ENCODE data around the gene SDCCAG8.
A peak's percentile ranks its signal among the peaks of the same experiment; 100 is the strongest.

SDCCAG8 gene

GRCh38 chr1:243346016-243346415 is 90.2 kb downstream of the SDCCAG8 start:
- TF ChIP-seq POLR2A (IDR thresholded peaks at IDR 0.05; ENCODE audit: low read length) (no peak), GATA1 (IDR thresholded peaks at IDR 0.05; ENCODE audit: low read depth, low read length) (no peak)
- no peak for DNase-seq

GRCh38 chr1:243346468-243346867 is 90.6 kb downstream of the SDCCAG8 start:
- no peak for DNase-seq
- TF ChIP-seq POLR2A (IDR thresholded peaks at IDR 0.05; ENCODE audit: low read length) (no peak), GATA1 (IDR thresholded peaks at IDR 0.05; ENCODE audit: low read depth, low read length) (no peak)

- no peak for DNase-seq
- no peak for TF ChIP-seq GATA1 (IDR thresholded peaks at IDR 0.05; ENCODE audit: low read depth, low read length)
- no peak for TF ChIP-seq POLR2A (IDR thresholded peaks at IDR 0.05; ENCODE audit: low read length)
Observed at GRCh38 chr1:243348331-243348730, 92.5 kb downstream of the SDCCAG8 start.

GRCh38 chr1:243349128-243349527 is 93.3 kb downstream of the SDCCAG8 start:
- TF ChIP-seq POLR2A (IDR thresholded peaks at IDR 0.05; ENCODE audit: low read length) (no peak), GATA1 (IDR thresholded peaks at IDR 0.05; ENCODE audit: low read depth, low read length) (no peak)
- DNase-seq: no peak

GRCh38 chr1:243351337-243351736 is 95.5 kb downstream of the SDCCAG8 start:
- no peak for DNase-seq
- no peak for TF ChIP-seq GATA1 (IDR thresholded peaks at IDR 0.05; ENCODE audit: low read depth, low read length)
- no peak for TF ChIP-seq POLR2A (IDR thresholded peaks at IDR 0.05; ENCODE audit: low read length)

GRCh38 chr1:243354511-243355153 is 98.8 kb downstream of the SDCCAG8 start:
- TF ChIP-seq GATA1 (IDR thresholded peaks at IDR 0.05; ENCODE audit: low read depth, low read length) (no peak), POLR2A (IDR thresholded peaks at IDR 0.05; ENCODE audit: low read length) (no peak)
- peak in 1 of 2 experiments; percentile 18 for DNase-seq

- no peak for DNase-seq
- TF ChIP-seq POLR2A (IDR thresholded peaks at IDR 0.05; ENCODE audit: low read length) (no peak), GATA1 (IDR thresholded peaks at IDR 0.05; ENCODE audit: low read depth, low read length) (no peak)
Observed at GRCh38 chr1:243363832-243364231, 108.0 kb downstream of the SDCCAG8 start.

- no peak for DNase-seq
- TF ChIP-seq GATA1 (IDR thresholded peaks at IDR 0.05; ENCODE audit: low read depth, low read length) (no peak), POLR2A (IDR thresholded peaks at IDR 0.05; ENCODE audit: low read length) (no peak)
Observed at GRCh38 chr1:243364330-243364729, 108.5 kb downstream of the SDCCAG8 start.

GRCh38 chr1:243364866-243365265 is 109.0 kb downstream of the SDCCAG8 start:
- DNase-seq: no peak
- TF ChIP-seq GATA1 (IDR thresholded peaks at IDR 0.05; ENCODE audit: low read depth, low read length) (no peak), POLR2A (IDR thresholded peaks at IDR 0.05; ENCODE audit: low read length) (no peak)

GRCh38 chr1:243367314-243367713 is 111.5 kb downstream of the SDCCAG8 start:
- TF ChIP-seq GATA1 (IDR thresholded peaks at IDR 0.05; ENCODE audit: low read depth, low read length) (no peak), POLR2A (IDR thresholded peaks at IDR 0.05; ENCODE audit: low read length) (no peak)
- no peak for DNase-seq

GRCh38 chr1:243374412-243374811 is 118.6 kb downstream of the SDCCAG8 start:
- TF ChIP-seq POLR2A (IDR thresholded peaks at IDR 0.05; ENCODE audit: low read length) (no peak), GATA1 (IDR thresholded peaks at IDR 0.05; ENCODE audit: low read depth, low read length) (no peak)
- no peak for DNase-seq

GRCh38 chr1:243375596-243375995 is 119.8 kb downstream of the SDCCAG8 start:
- no peak for DNase-seq
- TF ChIP-seq POLR2A (IDR thresholded peaks at IDR 0.05; ENCODE audit: low read length): no peak
- TF ChIP-seq GATA1 (IDR thresholded peaks at IDR 0.05; ENCODE audit: low read depth, low read length): no peak

GRCh38 chr1:243378669-243379068 is 122.8 kb downstream of the SDCCAG8 start:
- no peak for DNase-seq
- no peak for TF ChIP-seq POLR2A (IDR thresholded peaks at IDR 0.05; ENCODE audit: low read length)

- DNase-seq: no peak
- TF ChIP-seq GATA1 (IDR thresholded peaks at IDR 0.05; ENCODE audit: low read depth, low read length): no peak
- no peak for TF ChIP-seq POLR2A (IDR thresholded peaks at IDR 0.05; ENCODE audit: low read length)
Observed at GRCh38 chr1:243379208-243379607, 123.4 kb downstream of the SDCCAG8 start.

- TF ChIP-seq GATA1 (IDR thresholded peaks at IDR 0.05; ENCODE audit: low read depth, low read length) (no peak), POLR2A (IDR thresholded peaks at IDR 0.05; ENCODE audit: low read length) (no peak)
- DNase-seq: no peak
Observed at GRCh38 chr1:243379706-243380105, 123.9 kb downstream of the SDCCAG8 start.

- TF ChIP-seq GATA1 (IDR thresholded peaks at IDR 0.05; ENCODE audit: low read depth, low read length) (no peak), POLR2A (IDR thresholded peaks at IDR 0.05; ENCODE audit: low read length) (no peak)
- no peak for DNase-seq
Observed at GRCh38 chr1:243388276-243388675, 132.4 kb downstream of the SDCCAG8 start.

Data from erythroblast (primary cell).